LNCaP clone FGC (cell line): ENCODE data around the gene VPS18.

ENCODE experiments used
- DNase-seq: peaks from one replicate; pipeline ENCODE4 v3.0.0-alpha.2; 2011; ENCODE audit warnings: low read depth
- H3K4me3 ChIP-seq: 2 replicates; pipeline ENCODE4 v1.5.1; 2011; ENCODE audit warnings: mild to moderate bottlenecking, low read depth, low read length, control low read depth
- CTCF ChIP-seq: IDR thresholded peaks from 2 replicates; pipeline ENCODE4 v1.5.1; 2012; ENCODE audit warnings: mild to moderate bottlenecking; ENCODE audit not compliant: control insufficient read depth, insufficient read depth; ENCODE audit errors: extremely low read depth

VPS18 gene

GRCh38 chr15:40847223-40847961 lies 46.9 kb upstream of the VPS18 start:
- peak; percentile 88 for DNase-seq
- H3K4me3 ChIP-seq = peak overlapping the region; percentile 80
- no peak for TF ChIP-seq CTCF

- TF ChIP-seq CTCF = no peak
- no peak overlapping the region for H3K4me3 ChIP-seq
- no peak for DNase-seq
Measured at GRCh38 chr15:40850576-40851112, 43.6 kb upstream of the VPS18 start.

- TF ChIP-seq CTCF = no peak
- no peak overlapping the region for H3K4me3 ChIP-seq
- DNase-seq = no peak
Measured at GRCh38 chr15:40852529-40852928, 41.7 kb upstream of the VPS18 start.

GRCh38 chr15:40853241-40853890 lies 40.9 kb upstream of the VPS18 start:
- TF ChIP-seq CTCF = no peak
- no peak for DNase-seq
- H3K4me3 ChIP-seq = no peak overlapping the region

GRCh38 chr15:40854161-40854560 lies 40.1 kb upstream of the VPS18 start:
- no peak for DNase-seq
- TF ChIP-seq CTCF = no peak
- no peak overlapping the region for H3K4me3 ChIP-seq

GRCh38 chr15:40855706-40856234 lies 38.5 kb upstream of the VPS18 start:
- no peak overlapping the region for H3K4me3 ChIP-seq
- DNase-seq = no peak
- no peak for TF ChIP-seq CTCF
